ENCODE results near the gene SDS.

The SDS gene

GRCh38 chr12:113392988-113393579, 10.6 kb downstream of the SDS start:
- DNase-seq (ENCODE audit: low spot score), result peak; percentile 54
- TF ChIP-seq CTCF (IDR thresholded peaks at IDR 0.05; ENCODE audit: extremely low read depth, missing control alignments), result no peak

- no peak for TF ChIP-seq CTCF (IDR thresholded peaks at IDR 0.05; ENCODE audit: extremely low read depth, missing control alignments)
- DNase-seq (ENCODE audit: low spot score), result no peak
Measured at GRCh38 chr12:113392520-113392919, 11.2 kb downstream of the SDS start.

- TF ChIP-seq CTCF (IDR thresholded peaks at IDR 0.05; ENCODE audit: extremely low read depth, missing control alignments), result no peak
- no peak for DNase-seq (ENCODE audit: low spot score)
Measured at GRCh38 chr12:113391650-113392337, 11.9 kb downstream of the SDS start.

GRCh38 chr12:113391145-113391544, 12.5 kb downstream of the SDS start:
- no peak for DNase-seq (ENCODE audit: low spot score)
- no peak for TF ChIP-seq CTCF (IDR thresholded peaks at IDR 0.05; ENCODE audit: extremely low read depth, missing control alignments)

GRCh38 chr12:113390064-113391043, 13.3 kb downstream of the SDS start:
- no peak for TF ChIP-seq CTCF (IDR thresholded peaks at IDR 0.05; ENCODE audit: extremely low read depth, missing control alignments)
- no peak for DNase-seq (ENCODE audit: low spot score)

GRCh38 chr12:113388351-113388750, 15.3 kb downstream of the SDS start:
- DNase-seq (ENCODE audit: low spot score), result no peak
- no peak for TF ChIP-seq CTCF (IDR thresholded peaks at IDR 0.05; ENCODE audit: extremely low read depth, missing control alignments)

GRCh38 chr12:113387631-113388030, 16.1 kb downstream of the SDS start:
- DNase-seq (ENCODE audit: low spot score), result no peak
- no peak for TF ChIP-seq CTCF (IDR thresholded peaks at IDR 0.05; ENCODE audit: extremely low read depth, missing control alignments)

Data from GM20000 (cell line).